Hematopoietic multipotent progenitor cell treated with erythropoietin and hydrocortisone succinate and interleukin-3 and kit ligand, for 17 days (in vitro differentiated cells): ENCODE measurements around the gene PFKFB2.

Experiments
- DNase-seq: peaks from one replicate; pipeline ENCODE4 v3.0.0-alpha.2; 2015; ENCODE audit warnings: low spot score

Gene PFKFB2

DNA sequence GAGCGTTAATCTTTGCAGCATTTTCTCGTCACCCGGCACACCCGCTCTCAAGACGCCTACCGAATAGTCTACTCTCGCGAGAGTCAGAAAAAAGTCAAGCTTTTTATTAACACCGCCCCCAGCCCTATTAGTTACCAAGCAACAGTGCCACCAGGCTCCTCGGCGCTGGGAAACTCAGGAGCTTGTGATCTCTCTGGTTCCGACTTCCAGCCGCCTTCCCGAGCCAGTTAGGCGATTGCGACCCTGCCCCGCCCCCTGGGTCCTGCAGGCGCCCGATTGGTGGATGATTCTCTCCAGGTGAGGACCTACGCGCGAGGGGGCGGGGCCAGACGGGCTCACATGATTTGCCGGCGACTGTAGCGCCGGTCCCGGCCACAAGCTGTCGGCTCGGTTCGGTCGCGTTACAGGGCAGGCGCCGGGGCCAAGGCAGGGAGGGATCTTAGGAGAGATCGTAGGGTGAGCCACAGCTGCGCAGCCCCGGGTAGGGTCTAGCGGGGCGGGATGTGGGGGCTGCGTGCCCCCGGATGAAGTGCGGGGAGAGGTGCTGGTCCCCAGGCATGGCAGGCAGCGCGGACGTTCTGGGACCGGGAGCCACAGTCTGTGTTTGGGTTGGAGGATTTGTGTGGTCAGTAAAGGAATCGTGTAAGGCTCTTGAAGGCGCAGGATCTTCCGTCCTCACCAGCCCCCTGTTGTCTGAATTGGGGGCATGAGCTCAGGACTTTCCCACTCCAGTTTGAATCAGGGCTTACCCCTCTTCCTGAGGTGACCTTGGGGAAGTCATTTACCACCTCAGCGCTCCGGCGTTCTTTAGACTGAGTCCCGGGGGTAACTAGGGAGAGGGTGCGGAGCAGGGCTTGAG lies at the start of gene PFKFB2:
TSS of gene PFKFB2 (plus strand) at position 365 of the 859 bp plus-strand sequence. CDS start 1,443 bp downstream, outside the sequence.
- peak; percentile 97 for DNase-seq

GRCh38 chr1:207004931-207005830 lies 47.9 kb upstream of the PFKFB2 start:
- DNase-seq, result peak; percentile 85

DNA sequence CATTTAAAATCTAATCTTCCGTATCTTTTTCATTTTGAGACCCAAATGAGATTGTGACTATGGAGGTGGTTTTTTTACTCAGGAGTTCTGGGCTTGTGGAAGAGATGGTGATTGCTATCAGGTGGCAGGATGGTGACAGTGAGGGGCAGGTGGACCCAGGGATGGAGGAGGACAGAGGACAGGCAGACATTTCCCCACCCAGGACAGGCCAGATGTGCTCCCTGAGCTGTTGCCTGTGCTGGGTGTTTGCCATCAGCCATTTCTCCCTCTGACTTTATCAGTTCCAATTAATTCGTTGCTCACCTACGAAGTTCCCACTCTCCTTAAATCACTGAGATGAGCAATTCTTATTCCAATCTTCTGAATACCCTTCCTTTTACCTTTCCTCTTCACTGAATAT lies 47.0 kb upstream of the PFKFB2 start:
- no peak for DNase-seq

- no peak for DNase-seq
Observed at GRCh38 chr1:207006914-207007313, 46.2 kb upstream of the PFKFB2 start.

- DNase-seq, result no peak
Observed at GRCh38 chr1:207007352-207008033, 45.6 kb upstream of the PFKFB2 start.

DNA sequence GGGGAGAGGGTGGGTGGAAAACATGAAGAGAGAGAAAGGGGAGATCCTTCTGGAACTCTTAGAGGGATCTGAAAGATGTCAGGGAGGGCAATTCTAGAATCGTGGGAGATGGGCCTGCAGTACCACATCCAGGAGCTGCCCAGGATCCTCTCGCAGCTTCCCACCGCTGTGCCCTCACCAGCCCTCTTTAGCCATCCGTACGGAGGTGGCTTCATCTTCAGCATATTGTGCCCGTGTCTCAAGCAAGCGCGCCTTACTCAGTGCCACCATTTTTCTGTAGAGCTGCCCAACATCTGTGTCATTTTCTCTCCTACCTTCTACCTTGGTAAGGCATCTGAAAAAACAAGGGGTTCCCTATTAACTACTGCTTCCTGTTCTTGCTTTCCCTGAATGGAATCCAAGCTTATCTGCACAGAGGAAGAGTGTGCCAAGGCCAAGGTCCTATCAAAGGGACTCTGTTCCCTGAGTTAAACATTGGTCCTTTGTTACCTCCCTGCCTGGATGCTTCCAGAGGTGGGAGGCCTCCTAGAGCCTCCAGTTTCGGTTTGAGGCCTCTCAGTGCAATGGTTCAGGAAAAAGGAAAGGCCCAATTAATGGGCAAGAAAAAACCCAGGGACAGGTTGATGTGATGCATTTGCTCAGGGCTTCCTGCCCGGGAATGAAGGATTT lies 43.8 kb upstream of the PFKFB2 start:
- DNase-seq, result no peak

GRCh38 chr1:207009945-207010344 lies 43.1 kb upstream of the PFKFB2 start:
- DNase-seq, result no peak

DNA sequence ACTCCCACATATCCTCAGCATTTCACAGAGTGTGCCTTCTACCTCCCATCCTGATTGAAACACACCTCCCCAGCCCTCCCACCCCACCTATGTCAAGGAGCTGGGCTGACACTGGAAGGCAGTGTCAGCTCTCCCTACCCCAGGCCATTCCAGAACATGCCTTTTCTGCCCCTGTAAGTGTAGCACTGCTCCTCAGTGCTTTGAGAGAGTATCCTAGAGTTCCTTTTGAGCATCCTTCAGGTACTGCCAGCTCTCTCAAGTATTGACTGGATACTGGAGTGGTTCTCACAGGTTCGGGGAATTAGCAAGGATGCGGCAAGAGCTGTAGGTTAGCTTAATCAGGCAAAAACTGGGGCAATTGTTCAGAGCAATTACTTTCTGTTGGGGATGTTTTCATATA lies 42.3 kb upstream of the PFKFB2 start:
- DNase-seq, result no peak

DNA sequence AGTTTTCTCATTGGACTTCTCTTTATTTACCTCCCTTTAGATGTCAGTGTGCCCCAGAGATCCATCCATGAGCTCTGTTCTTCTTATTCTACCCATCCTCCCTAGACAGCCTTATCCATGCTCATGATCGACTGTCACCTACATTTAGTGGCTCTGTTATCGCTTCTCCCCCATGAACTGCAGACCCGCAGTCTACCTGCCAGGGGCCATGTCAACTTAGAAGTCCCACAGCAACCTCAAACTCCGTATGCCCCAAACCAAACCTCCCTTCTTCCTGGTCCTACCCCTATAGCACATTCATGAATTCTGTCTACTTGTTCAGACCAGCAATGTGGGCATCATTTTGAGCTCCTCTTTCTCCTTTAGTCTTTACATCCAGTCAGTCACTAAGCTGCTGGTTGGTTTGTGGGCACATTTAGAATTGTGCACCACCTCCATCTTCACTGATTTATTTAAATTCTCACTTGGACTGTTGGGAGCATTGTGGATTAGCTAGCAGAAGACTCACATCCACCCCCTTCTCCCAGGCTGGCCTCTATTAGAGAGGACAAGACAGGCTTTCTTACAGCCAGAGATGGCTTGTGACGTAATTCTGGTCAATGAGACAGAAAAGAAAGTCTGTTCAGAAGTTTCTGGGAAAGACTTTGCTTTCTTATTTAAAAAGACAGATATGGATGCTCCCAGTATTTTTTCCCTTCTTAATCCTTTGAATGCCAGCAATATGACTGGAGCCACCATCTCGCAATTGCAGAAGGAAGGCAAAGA lies 39.6 kb upstream of the PFKFB2 start:
- no peak for DNase-seq

DNA sequence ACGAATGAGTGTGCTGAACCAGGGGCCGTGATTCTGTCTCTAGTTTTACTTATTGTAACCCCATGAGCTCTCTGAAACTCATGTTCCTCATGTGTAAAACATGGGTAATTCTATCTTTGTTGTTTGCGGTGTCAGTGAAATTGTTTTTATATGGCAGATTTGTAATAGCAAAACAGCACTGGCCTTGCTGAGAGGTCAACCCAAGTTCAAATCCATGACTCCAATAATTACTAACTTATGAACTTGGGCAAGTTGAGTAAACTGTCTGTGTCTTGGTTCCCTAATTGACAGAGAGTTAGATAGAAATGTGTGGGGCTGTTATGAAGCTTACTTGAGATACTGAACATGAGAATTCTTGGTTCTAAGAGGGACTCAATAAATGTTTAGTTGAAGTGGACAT lies 38.3 kb upstream of the PFKFB2 start:
- no peak for DNase-seq

- no peak for DNase-seq
Observed at GRCh38 chr1:207015791-207016190, 37.3 kb upstream of the PFKFB2 start.

DNA sequence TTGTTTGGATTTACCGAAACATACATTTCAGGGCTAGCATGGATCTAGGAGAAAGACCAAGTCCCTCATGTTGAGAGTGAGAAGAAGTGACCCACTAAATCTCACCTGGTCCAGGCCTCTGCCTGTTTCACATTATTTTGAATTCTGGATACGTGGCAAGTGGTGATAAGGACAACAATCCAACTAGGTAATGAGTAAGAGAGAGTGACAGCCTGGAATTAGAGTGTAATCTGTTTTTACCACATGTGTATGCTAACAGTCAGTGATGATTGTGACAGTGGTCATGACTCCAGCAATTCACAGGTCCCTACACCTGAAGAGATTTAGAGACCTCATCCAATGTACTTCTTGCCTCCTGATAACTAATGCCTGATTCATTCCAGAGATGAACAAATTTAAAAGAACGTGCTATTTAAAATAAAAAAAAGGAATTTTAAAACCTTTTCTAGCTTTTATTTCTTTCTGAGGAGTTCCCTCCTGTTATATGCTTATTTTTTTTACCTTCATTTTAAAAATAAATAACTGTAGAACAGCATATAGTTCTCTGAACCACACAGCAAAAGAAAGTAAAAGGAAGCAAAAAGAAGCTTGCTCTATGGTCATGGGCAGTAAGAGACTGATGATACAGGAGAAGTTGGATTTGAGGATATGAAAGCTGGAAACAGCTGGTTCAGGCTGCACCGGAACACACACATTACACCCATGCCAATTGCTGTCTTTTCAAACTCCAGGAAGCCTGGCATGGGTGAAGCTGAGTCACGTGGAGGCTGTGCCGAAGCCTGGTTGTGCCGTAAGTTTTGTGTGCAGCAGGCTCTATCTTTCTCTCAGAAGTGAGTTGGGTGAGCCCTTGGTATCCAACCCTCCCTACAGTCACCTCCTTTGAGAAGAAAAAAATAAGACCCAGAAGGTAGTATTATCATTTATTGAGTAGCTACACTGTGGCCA lies 35.2 kb upstream of the PFKFB2 start:
- peak; percentile 51 for DNase-seq

GRCh38 chr1:207018707-207019106 lies 34.4 kb upstream of the PFKFB2 start:
- DNase-seq, result no peak

DNA sequence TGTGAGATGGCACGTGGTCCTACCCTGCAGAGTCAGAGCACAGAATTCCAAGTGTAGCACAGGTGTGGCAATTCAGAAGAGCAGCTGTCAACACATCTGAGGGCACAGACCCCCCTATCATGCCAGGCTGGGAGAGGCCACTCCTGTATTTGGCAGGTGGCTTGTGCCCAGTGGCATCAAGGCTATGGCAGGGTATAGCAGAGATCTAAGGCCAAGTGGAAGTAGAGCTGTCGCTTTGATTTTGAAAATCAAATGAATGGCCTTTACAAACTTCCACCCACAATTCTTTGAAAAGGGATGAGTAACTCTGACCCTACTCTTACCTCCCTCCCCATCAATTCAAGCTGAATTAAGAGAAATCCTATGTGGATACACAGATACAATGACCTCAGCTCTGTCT lies 33.9 kb upstream of the PFKFB2 start:
- no peak for DNase-seq

DNA sequence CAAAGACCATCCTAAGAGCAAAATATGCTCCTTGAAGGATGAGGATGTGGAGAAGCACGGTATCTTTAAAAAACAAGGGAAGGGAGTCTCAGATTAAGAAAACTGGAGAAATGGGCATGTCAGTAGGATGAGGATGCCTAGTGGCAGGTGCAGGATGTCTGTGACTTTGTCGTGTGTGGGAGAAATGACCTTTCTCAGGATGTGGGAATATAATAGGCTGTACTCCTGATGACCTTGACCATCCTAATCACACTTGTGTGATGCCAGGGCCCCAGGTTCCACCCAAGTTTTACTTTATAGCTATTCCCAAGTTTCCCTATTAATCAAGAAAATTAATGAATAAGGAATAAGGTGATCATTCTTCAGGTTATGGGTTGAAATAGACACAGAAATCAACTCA lies 33.4 kb upstream of the PFKFB2 start:
- DNase-seq, result no peak

DNA sequence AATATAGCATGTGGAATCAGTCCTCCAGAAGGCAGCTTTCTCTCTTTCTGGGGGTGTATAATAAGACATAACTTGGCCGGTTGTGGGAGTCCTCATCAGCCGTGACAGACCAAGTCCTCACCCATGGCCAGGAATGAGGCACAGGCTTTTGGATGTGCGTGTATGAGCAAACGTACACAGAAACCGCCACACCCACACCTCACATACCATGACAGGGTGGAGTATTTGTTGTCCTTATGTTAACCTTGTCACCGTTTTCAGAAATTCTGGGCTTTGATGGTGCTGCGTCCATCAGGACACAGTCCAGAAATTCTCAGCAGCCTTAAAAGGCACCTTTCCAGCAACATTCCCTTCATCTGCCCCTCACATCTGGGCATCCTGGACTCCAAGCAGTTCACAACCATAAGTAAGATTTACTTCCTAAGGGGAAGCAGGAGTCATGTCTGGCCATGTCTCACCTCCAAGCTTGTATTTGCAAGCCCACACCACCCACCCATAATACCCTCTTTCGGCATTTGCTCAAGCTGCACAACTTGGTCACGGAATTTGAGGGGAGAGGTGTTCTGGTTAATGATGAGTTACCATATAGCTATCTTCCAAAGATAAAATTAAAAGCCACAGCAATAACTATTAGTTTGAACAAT lies 32.9 kb upstream of the PFKFB2 start:
- DNase-seq, result peak; percentile 63

DNA sequence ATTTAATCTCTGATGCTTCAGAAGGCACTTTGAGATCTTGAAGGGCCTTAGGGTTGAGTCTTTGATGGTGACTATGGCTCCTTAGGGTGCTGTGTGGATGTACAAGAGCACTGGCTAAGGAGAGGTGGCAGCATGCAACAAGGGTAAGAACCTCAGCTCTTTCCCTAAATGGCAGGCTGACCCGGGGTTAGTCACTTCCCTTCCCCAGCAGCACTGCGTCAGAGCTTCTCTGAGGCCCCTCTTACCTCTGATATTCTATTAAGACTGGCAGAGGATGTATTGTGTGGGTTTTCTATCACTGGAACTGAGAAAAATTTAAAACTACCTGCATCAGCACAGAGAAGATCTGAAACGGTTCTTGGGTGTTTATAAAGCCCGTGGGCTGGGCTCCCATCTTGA lies 32.4 kb upstream of the PFKFB2 start:
- DNase-seq, result no peak

- DNase-seq, result peak; percentile 80
Observed at GRCh38 chr1:207021139-207021861, 31.8 kb upstream of the PFKFB2 start.
